Retina (tissue), 1 donor: ENCODE data around the gene ARPIN.
"Not testable (repeated sequence)": the region's sequence is repeated elsewhere in the genome, so short reads cannot be mapped to it uniquely, and the experiment has no call there.

Source experiments
- DNase-seq: peaks from one replicate; pipeline ENCODE4 v3.0.0-alpha.2; 2016

The ARPIN gene

GRCh38 chr15:89875741-89876140, 37.0 kb downstream of the ARPIN start:
- DNase-seq = no peak

DNA sequence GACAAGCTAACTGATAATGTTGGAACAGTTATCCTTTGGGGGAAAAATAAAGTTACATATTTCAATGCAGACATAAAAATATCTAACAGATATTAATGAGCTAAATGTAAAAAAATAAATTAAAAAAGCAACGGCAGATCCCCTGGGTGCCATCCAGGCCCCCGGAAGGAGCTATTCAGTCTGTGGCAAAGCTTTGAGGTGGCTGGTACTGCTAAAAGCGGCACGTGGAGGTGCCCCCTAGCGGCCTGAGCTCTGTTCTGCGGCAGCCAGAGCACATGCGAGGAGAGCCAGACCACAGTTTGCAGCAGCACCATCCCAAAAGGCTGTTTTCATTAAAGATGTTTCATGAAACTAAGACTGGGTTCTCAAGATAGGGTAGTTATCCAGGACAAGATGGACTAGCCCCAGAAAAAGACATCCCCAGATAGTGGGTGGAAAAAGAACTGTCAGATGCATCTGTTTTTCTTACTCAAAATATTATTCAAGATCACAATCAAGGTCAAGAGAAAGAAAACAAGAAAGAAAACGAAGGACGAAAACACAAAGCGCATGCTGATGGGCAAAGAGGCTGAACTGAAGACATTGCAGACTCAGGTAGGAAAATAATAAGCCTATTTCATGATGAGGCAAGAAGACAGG, 37.7 kb downstream of the ARPIN start:
- DNase-seq = peak; percentile 74

DNA sequence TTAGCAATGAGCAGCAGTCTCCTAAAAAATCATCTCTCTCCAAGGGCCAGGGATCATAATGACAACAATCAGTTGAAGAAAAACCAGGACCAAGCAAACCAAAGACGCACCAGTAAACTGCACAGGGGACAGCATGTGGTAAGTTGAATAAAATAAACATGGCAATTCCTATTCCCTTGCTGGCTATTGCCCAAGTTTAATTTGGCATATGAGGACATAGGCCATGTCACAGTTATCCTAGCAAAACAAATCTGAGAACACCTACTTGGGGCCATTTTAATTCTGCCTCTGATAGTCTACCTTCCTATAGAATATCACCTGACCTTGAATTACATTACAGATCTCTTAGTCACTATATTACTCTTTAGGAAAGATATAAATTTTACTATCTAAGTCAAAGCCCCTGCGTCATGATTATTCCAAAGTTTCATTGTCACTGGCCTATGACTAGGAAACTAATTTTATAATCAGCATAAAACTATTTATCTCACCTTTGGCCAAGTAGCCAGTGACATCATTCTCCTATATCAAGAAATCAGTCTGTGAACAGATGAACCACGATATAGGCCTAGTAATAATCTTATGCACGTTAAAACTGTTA, 42.0 kb downstream of the ARPIN start:
- no peak for DNase-seq

DNA sequence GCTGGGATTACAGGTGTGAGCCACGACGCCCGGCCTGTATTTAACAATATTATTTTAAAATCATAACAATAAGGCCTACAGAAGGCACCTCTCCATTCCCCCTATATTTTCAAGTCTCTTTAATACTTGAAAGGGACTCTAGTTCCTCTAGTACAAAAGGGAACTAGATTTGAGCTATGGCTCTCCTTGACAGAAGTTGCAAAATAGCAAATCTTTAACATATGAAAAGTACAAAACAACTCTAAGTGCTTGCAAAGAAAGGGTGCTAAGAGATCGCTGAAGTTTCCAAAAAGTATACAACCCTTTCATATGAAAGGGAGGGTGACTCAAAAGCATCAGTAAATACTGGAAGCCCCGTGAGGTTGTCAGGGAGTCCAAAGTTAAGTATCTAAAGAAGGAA, 42.7 kb downstream of the ARPIN start:
- no peak for DNase-seq

DNA sequence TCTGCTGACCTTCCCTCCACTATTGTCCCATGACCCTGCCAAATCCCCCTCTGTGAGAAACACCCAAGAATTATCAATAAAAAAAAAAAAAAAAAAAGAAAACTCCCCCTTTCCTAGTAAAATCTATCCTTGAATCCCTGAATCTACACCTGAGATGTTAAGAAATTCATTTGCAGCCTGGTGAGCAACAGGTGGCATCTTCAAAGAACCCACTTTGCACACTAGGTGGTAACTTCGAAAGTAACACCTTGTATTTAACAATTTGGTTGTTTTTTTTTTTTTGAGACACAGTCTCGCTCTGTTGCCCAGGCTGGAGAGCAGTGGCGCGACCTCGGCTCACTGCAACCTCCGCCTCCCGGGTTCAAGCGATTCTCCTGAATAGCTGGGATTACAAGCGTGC, 43.3 kb downstream of the ARPIN start:
- DNase-seq = not testable (repeated sequence)

- no peak for DNase-seq
These were observed 47.6 kb downstream of the ARPIN start for GRCh38 chr15:89864958-89865739.

- DNase-seq = no peak
These were observed 48.8 kb downstream of the ARPIN start for GRCh38 chr15:89863918-89864317.

GRCh38 chr15:89860891-89861290, 51.9 kb downstream of the ARPIN start:
- DNase-seq = no peak

DNA sequence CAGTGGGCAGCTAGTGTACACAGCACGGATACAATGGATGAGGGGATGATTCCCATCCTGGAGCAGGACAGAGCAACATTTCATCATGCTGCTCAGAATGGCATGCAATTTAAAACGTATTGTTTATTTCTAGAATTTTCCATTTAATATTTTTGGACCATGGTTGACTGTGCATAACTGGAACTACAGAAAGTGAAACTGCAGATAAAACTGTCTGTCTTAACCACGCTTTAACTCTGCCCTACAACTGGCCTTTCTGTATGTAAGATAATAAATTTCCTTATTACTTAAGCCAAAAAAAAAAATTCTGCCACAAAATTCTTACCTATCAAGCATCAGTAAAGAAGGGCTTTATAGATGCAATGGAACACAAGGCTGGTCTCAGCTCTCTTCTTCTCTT, 52.3 kb downstream of the ARPIN start:
- no peak for DNase-seq

DNA sequence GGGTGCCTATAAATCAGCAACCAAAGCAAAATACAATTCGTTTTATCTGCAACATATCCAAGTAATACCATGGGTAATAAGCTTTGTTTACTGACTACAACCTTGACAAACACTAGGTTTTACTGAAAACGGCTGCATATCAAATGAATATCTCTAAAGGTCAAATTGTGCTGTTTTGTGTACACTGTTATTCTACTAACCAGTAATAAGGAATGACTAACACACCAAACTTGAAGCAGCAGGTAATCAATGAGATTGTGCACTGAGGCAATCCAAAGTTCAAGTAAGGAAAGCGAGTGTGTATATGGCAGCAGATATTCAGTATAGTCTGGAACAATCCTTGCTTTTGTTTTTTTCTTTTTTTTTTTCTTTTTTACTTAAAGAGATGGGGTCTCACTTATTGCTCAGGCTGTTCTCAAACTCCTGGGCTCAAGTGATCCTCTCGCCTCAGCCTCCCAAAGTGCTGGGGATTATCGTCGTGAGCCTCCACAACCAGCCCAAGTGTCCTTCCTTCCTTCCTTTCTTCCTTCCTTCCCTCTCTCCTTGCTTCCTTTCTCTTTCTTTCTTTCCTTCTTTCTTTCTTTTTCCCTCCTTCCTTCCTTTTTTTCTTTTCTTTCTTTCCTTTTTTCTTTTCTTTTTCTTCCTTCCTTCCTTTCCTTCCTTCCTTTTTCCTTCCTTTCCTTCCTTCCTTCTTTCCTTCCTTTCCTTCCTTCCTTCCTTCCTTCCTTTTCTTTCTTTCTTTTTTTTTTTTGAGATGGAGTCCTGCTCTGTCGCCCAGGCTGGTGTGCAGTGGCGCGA, 53.9 kb downstream of the ARPIN start:
- no peak for DNase-seq

GRCh38 chr15:89857673-89858072, 55.1 kb downstream of the ARPIN start:
- DNase-seq = no peak

DNA sequence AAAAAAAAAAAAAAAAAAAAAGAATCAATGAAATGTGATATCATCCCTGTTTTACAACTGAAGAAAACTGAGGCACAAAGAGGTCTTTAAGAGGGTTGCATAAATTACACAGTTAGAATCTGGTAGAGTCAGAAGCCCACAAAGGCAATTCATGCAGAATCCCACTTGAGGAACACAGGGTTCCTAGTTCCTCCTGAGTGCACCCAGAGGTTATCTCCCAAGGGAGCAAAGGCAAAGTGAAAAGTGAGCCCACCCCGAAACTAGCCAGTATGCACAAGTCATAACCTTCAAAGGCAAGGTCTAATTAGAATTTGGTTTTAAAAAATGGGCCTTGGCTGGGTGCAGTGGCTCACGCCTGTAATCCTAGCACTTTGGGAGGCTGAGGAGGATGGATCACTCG, 56.8 kb downstream of the ARPIN start:
- DNase-seq = no peak

DNA sequence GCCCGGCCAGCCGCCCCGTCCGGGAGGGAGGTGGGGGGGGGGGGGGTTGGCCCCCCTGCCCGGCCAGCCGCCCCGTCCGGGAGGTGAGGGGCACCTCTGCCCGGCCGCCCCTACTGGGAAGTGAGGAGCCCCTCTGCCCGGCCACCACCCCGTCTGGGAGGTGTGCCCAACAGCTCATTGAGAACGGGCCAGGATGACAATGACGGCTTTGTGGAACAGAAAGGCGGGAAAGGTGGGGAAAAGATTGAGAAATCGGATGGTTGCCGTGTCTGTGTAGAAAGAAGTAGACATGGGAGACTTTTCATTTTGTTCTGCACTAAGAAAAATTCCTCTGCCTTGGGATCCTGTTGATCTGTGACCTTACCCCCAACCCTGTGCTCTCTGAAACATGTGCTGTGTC, 57.9 kb downstream of the ARPIN start:
- DNase-seq = not testable (repeated sequence)

GRCh38 chr15:89852342-89852995, 60.3 kb downstream of the ARPIN start:
- no peak for DNase-seq

- DNase-seq = no peak
These were observed 60.9 kb downstream of the ARPIN start for GRCh38 chr15:89851673-89852341.

GRCh38 chr15:89848970-89849292, 63.8 kb downstream of the ARPIN start:
- no peak for DNase-seq

GRCh38 chr15:89847101-89847500, 65.7 kb downstream of the ARPIN start:
- DNase-seq = no peak

GRCh38 chr15:89845305-89845893, 67.4 kb downstream of the ARPIN start:
- DNase-seq = no peak
